C4-2B (cell line): ENCODE data around the gene SLC25A44.

Experiments
- H3K27ac ChIP-seq: fragments of 450-650 bp; 2 replicates; pipeline ENCODE4 v1.5.1; 2017
- CTCF ChIP-seq: fragments of 450-650 bp; conservative IDR thresholded peaks from 2 replicates; pipeline ENCODE4 v1.5.1; 2017; ENCODE audit warnings: mild to moderate bottlenecking
- ZFX ChIP-seq: fragments of 450-650 bp; IDR thresholded peaks from 2 replicates; pipeline ENCODE4 v1.6.1; 2017

SLC25A44 gene

GRCh38 chr1:156164125-156164831 is 29.6 kb upstream of the SLC25A44 start:
- TF ChIP-seq CTCF: no peak
- no peak for TF ChIP-seq ZFX
- H3K27ac ChIP-seq: no peak overlapping the region

GRCh38 chr1:156165083-156165482 is 28.8 kb upstream of the SLC25A44 start:
- TF ChIP-seq CTCF (no peak), ZFX (no peak)
- no peak overlapping the region for H3K27ac ChIP-seq

- TF ChIP-seq CTCF: no peak
- no peak for TF ChIP-seq ZFX
- no peak overlapping the region for H3K27ac ChIP-seq
These were observed 26.4 kb upstream of the SLC25A44 start for GRCh38 chr1:156167536-156167935.

- no peak for TF ChIP-seq CTCF
- no peak for TF ChIP-seq ZFX
- no peak overlapping the region for H3K27ac ChIP-seq
These were observed 21.0 kb upstream of the SLC25A44 start for GRCh38 chr1:156172696-156173470.

- no peak overlapping the region for H3K27ac ChIP-seq
- no peak for TF ChIP-seq ZFX
- no peak for TF ChIP-seq CTCF
These were observed 17.2 kb upstream of the SLC25A44 start for GRCh38 chr1:156176610-156177210.

GRCh38 chr1:156177919-156178654 is 15.8 kb upstream of the SLC25A44 start:
- TF ChIP-seq ZFX (no peak), CTCF (no peak)
- no peak overlapping the region for H3K27ac ChIP-seq
